Urinary bladder (tissue), 4 donors: Measurements from ENCODE around the gene EOLA1. TPM values are rescaled to one million over a fixed set of nuclear protein-coding genes. Genes with fewer than 3 reads are reported as not detected.
"Not testable (repeated sequence)": the region's sequence is repeated elsewhere in the genome, so short reads cannot be mapped to it uniquely, and the experiment has no call there.

Experiments used
- DNase-seq: peaks from one replicate; pipeline ENCODE4 v3.0.0-alpha.2; 2015; ENCODE audit errors: extremely low spot score
- H3K27ac ChIP-seq: one replicate; pipeline ENCODE4 v1.5.1; 2013; ENCODE audit warnings: low read depth, mild to moderate bottlenecking, moderate library complexity
- H3K36me3 ChIP-seq: one replicate; pipeline ENCODE4 v1.6.1; 2013; ENCODE audit warnings: mild to moderate bottlenecking, moderate library complexity; ENCODE audit not compliant: insufficient read depth
- H3K4me1 ChIP-seq: one replicate; pipeline ENCODE4 v1.6.1; 2013; ENCODE audit warnings: mild to moderate bottlenecking, moderate library complexity; ENCODE audit not compliant: insufficient read depth
- H3K4me3 ChIP-seq: one replicate; pipeline ENCODE4 v1.5.1; 2013; ENCODE audit warnings: low read depth, low read length
- WGBS: extraction: QIAGEN DNeasy Blood & Tissue Kit; methylation state at CpG from one replicate; pipeline ENCODE4 v1.1.7; 2013; 5-methylcytosine and 5-hydroxymethylcytosine counted together
- polyA plus RNA-seq: library from polyadenylated mRNA; stranded (reverse); fragments of 200-250 nt; gene quantifications from one replicate; pipeline ENCODE4 v1.2.3, GENCODE V29; 2013
- total RNA-seq: library from RNA; depleted of rRNA; stranded (reverse); fragments of >200 nt; gene quantifications from one replicate; pipeline ENCODE4 v1.2.3, GENCODE V29; 2014
- donor health status: healthy with polysubstance abuse.
- donor health status: healthy.

Gene EOLA1
- total and polyA plus RNA-seq, 2 donors = 10.2 to 20.1 TPM

DNA sequence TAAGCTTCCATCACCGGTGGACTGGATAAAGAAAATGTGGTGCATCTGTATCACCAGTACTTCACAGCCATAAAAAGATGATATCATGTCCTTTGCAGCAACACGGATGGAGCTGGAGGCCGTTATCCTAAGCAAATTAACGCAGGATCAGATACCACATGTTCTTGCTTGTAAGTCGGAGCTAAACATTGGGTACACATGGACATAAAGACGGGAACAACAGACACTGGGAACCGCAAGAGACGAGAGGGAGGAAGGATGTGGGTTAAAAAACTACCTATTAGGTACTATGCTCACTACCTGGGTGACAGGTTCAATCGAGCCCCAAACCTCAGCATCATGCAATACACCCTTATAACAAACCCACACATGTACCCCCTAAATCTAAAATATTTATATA lies 19.4 kb upstream of the EOLA1 start:
- 52% methylated on average over 9 of the region's 9 CpGs for WGBS
- no peak for DNase-seq
- H3K36me3 ChIP-seq = no peaks in the 10 kb centered on the region

DNA sequence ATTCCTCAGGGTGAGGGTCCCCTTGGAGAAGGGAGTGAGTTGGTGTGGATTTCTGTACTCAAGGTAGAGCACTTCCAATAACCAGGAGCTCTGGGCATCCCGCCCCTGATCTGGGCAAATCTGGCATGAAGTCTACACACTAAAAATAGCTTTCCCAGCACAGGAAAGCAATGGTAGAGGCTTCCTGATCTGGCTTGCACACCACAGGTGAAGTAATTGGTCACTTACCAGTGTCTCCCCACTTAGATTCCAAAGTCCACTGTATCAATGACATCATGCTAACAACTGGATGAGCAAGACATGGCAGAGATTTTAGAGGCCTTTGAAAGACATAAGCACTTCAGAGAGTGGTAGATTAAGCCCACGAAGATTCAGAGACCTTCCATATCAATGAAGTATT lies 17.9 kb upstream of the EOLA1 start:
- Histone ChIP-seq H3K27ac (no peak overlapping the region), H3K36me3 (no peaks in the 10 kb centered on the region), H3K4me1 (no peaks in the 10 kb centered on the region), H3K4me3 (no peak overlapping the region)
- DNase-seq = no peak
- 85% methylated on average over 2 of the region's 2 CpGs for WGBS

More for the DNA sequence above, 19.4 kb upstream of the EOLA1 start:
- Histone ChIP-seq H3K27ac (no peak overlapping the region), H3K4me3 (no peak overlapping the region), H3K4me1 (no peaks in the 10 kb centered on the region)

DNA sequence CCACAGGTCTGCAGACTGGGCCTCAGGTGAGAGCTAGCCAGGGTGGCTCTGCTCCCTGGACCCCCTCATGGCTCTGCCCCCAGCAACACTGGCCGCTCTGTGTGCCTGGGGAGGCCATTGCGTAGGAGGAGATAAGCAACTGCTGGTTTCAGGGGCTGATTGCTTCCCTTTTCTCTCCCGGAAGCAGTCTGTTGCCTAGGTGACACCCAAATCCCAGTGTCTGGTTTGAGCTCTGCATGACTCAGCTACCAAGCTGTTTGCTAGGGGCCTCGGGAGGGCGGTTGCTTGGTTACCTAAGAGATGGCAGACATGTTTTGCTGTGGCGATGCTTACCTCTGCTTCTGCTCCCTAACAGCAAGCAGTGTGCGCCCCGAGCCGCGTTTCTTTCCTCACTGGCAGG lies 15.4 kb upstream of the EOLA1 start:
- H3K27ac ChIP-seq, H3K4me1 ChIP-seq, H3K36me3 ChIP-seq, H3K4me3 ChIP-seq, DNase-seq: not testable (repeated sequence)
- WGBS = 3% methylated on average over 5 of the region's 10 CpGs

- H3K36me3 ChIP-seq, H3K4me3 ChIP-seq, H3K27ac ChIP-seq, DNase-seq, H3K4me1 ChIP-seq: not testable (repeated sequence)
- WGBS = 55% methylated on average over 5 of the region's 5 CpGs
These were observed 14.9 kb upstream of the EOLA1 start for GRCh38 chrX:149525903-149526302.

DNA sequence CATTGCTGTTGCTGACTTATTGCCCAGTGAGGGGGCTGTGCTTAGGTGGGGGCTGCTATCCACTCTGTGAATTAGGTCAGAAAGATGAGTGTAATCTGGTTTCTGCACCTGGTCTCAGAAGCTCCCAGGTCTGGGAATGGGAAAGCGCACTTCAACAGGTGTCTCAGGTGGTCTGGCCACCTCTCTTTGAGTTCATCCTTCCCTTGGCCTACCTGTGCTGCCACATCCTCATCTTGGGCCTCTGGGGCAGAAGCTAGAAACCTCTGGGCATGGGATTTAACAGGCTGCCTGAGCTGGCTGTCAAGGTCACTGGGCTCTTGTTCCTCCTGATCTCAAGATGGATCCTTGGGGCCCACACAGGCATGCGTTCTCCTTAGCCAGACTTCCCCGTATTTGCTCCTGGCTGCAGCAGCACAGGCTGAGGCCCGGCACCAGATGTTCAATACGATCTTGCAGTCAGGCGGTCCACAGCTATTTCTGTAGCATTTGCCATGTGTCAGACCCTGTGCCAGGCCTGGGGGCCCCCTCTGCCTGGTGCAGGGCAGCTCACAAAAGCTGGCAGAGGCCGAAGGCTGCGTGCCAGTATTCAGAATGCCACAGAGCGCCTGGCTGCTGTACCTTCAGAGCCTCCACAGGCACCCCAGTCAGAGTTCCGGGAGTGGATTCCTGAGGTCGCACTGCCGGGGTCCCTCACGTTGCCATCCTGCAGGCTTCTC lies 14.3 kb upstream of the EOLA1 start:
- H3K4me3 ChIP-seq, H3K27ac ChIP-seq, DNase-seq, H3K4me1 ChIP-seq, H3K36me3 ChIP-seq: not testable (repeated sequence)
- WGBS = 69% methylated on average over 9 of the region's 13 CpGs

DNA sequence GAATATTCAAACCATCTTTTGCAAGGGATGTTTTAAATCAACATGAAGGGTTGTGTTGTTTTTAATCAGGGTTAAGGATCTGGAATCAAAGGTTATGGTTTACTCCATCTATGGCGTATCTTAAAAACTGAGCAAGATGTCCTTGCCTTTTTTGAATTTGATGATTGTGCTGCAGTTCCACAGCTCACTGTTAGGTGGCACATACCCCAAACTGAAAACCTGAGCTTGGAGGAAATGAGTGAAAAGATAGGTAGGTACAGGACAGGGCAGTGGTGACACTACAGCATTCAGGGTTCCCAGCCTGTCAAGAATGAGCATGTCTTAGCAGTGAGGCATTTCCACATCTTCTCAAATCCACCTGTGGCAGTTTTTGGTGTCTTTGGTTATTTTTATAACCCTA lies 13.1 kb upstream of the EOLA1 start:
- no peak overlapping the region for H3K4me3 ChIP-seq
- 21% methylated on average over 1 of the region's 1 CpG for WGBS
- no peaks in the 10 kb centered on the region for H3K36me3 ChIP-seq
- DNase-seq = no peak
- no peak overlapping the region for H3K27ac ChIP-seq
- H3K4me1 ChIP-seq = no peaks in the 10 kb centered on the region

- DNase-seq = no peak
- H3K4me3 ChIP-seq = no peak overlapping the region
- WGBS = 69% methylated on average over 1 of the region's 1 CpG
These were observed 12.4 kb upstream of the EOLA1 start for GRCh38 chrX:149528381-149528780.

DNA sequence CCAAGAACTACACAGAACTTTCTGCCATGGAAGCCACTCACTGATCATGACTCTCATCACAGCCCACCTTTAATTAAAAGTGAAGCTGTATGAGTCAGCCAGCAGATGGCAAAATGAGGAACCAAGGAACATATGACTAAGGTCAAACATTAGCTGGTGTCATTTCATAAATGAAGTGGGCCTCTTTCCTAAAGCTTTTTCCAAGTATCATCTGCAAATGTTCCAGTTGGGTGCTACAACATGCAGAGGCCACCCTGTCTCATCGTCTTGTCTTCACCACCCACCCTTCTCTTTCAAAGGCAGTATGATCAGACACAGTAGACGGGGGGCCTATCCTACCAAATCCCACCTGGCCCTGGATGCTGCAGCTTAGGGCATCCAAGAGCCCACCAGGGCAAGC lies 9.2 kb upstream of the EOLA1 start:
- no peak for DNase-seq
- Histone ChIP-seq H3K27ac (no peak overlapping the region), H3K36me3 (no peaks in the 10 kb centered on the region), H3K4me1 (no peaks in the 10 kb centered on the region), H3K4me3 (no peak overlapping the region)
- WGBS = 90% methylated on average over 2 of the region's 2 CpGs

More at GRCh38 chrX:149528381-149528780, 12.4 kb upstream of the EOLA1 start:
- no peak overlapping the region for H3K27ac ChIP-seq
- H3K4me1 ChIP-seq = no peaks in the 10 kb centered on the region
- H3K36me3 ChIP-seq = no peaks in the 10 kb centered on the region

DNA sequence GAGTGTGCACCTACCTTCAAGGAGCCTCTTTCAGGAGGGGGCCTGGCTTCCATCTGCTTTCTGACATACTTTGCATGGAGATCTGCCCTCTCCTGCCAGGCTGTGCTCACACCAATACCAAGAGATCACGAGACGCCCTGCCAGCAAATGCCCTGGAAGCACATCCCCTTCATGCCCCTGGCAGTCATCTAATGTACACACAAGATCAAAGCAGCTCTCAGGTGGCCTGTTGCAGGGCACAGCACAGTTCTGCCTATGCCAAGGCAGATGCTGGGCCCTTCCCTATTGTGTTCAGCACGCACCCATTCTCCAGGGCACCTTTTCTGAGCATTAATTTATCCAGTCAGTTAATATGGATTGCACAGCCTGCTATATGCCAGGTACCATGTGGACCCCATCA lies 7.9 kb upstream of the EOLA1 start:
- DNase-seq, H3K4me3 ChIP-seq, H3K36me3 ChIP-seq, H3K27ac ChIP-seq, H3K4me1 ChIP-seq: not testable (repeated sequence)
- no CpG with 5 or more reads among the region's 3 CpGs for WGBS

DNA sequence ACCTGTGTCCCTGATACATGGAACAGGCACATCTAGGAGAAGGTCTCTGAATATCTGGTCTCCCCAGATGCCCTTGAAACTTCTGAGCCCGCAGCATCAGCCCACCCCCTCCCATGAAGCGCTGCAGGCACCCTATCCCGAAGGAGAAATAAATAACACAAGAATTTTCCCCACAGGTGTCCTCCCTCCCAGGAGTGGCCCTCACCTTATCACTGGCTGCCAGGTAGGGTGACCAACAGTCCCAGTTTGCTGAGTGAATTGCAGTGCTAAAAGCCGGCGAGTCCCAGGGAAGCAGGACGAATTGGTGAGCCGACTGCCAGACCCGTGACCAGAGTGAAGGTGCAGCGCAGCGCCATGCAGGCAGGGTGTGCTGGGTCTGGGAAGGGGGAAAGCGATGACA lies 6.8 kb upstream of the EOLA1 start:
- 94% methylated on average over 9 of the region's 11 CpGs for WGBS
- H3K4me3 ChIP-seq, H3K4me1 ChIP-seq, H3K27ac ChIP-seq, H3K36me3 ChIP-seq, DNase-seq: not testable (repeated sequence)

DNA sequence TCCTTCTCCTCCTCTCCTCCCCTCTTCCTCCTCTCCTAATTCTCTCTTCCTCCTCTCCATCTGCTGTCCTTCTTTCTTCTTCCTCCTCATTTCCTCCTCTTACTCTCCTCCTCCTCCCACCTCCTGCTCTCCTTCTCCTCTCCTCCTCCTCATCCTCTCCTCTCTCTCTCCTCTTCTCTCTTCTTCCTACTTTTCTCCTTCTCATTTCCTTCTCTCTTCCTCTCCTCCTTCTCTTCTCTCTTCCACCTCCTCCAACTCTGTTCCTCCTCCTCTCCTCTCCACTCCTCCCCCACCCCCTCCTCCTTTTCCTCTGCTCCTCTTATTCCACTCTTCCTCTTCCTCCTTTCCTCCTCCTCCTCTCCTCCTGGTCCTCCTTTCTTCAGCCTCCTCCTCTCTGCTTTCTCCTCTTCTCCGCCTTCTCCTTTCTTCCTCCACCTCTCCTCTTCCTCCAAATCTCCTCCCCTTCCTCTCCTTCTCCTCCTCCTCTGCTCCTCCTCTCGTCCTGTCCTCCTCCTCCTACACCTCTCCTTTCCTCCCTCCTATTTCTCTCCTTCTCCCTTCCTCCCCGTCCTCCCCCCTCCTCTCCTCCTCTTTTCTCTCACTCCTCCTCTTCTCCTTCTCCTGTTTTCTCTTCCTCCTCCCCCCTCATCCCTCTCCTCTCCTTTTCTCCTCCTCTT lies 5.7 kb upstream of the EOLA1 start:
- H3K4me1 ChIP-seq, H3K4me3 ChIP-seq, H3K27ac ChIP-seq, DNase-seq, H3K36me3 ChIP-seq: not testable (repeated sequence)
- 92% methylated on average over 3 of the region's 3 CpGs for WGBS

GRCh38 chrX:149537474-149537873 lies 3.3 kb upstream of the EOLA1 start:
- H3K4me3 ChIP-seq, H3K4me1 ChIP-seq, H3K36me3 ChIP-seq, H3K27ac ChIP-seq, DNase-seq: not testable (repeated sequence)
- WGBS = 85% methylated on average over 7 of the region's 11 CpGs

DNA sequence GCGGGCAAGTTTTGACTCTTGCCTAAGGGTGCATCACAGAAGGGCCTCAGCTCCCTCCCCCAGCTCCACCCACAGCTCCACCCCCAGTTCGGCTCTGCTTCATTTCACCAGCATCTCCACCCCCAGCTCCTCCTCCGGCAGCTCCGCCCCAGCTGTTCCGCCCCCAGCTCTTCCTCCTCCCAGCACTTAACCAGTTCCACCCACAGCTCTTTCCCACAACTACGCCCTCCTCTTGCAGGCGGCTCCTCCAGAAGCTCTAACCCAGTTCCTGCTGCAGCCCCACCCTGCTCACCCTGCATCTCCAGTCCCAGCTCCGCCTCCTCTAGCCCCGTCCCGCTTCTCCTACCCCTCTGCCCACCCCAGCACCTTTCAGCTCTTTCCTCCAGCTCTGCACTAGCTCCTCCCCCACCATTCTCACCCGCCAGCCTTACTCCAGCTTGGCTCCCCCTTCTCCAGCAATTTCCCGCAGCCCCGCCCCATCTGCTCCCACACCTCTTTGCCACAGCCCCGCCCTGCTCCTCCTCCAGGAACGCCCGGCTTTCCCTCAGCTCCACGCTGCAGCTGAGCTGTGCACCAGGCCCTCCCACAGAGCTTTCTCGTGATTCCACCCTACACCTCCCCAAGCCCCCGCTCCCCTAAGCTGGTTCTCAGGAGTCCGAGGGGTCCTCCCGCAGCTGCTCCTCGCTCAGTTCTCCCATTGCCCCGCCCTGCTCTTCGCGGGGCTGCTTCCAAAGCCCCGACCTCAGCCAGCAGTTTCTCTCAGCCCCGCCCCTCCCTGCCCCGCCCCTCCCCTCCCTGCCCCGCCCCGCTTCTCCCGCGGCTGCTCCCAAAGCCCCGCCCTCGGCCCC lies 1.3 kb upstream of the EOLA1 start:
- DNase-seq = peak; percentile 86
- WGBS = 1% methylated on average over 30 of the region's 34 CpGs
- Histone ChIP-seq H3K4me1 (no peaks in the 10 kb centered on the region), H3K27ac (peak overlapping the region; percentile 64), H3K36me3 (no peaks in the 10 kb centered on the region), H3K4me3 (peak overlapping the region; percentile 40)
